Choroid plexus epithelial cell (primary cell): ENCODE data around the gene ELOVL1.

Experiments
- DNase-seq: peaks from one replicate; pipeline ENCODE4 v3.0.0-alpha.2; 2010; ENCODE audit warnings: low read depth
- H3K4me3 ChIP-seq: 2 replicates; pipeline ENCODE4 v1.5.1; 2011; ENCODE audit warnings: low read depth, mild to moderate bottlenecking, control low read depth, low read length, moderate library complexity
- TF ChIP-seq, protein P1 (sequence below): conservative IDR thresholded peaks from 2 replicates; pipeline ENCODE4 v1.5.1; 2011; ENCODE audit warnings: low read depth, mild to moderate bottlenecking, control low read depth, inconsistent platforms, low read length, moderate library complexity

Gene ELOVL1

DNA sequence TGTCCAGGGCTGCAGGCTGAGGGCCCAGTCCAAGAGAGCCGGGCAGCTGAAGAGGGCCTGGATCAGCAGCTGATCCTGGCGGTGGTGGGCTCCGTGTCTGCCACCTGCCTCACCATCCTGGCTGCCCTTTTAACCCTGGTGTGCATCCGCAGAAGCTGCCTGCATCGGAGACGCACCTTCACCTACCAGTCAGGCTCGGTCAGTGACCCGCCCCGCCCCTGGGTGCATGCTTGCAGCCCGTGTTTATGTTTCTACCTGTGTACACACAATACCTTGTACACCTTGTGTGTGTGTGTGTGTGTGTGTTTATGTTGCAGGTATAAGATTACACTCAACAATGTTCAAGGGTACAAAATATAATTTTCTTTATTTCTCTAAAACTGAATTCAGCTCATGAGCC lies 54.0 kb downstream of the ELOVL1 start:
- TF ChIP-seq, protein P1, sequence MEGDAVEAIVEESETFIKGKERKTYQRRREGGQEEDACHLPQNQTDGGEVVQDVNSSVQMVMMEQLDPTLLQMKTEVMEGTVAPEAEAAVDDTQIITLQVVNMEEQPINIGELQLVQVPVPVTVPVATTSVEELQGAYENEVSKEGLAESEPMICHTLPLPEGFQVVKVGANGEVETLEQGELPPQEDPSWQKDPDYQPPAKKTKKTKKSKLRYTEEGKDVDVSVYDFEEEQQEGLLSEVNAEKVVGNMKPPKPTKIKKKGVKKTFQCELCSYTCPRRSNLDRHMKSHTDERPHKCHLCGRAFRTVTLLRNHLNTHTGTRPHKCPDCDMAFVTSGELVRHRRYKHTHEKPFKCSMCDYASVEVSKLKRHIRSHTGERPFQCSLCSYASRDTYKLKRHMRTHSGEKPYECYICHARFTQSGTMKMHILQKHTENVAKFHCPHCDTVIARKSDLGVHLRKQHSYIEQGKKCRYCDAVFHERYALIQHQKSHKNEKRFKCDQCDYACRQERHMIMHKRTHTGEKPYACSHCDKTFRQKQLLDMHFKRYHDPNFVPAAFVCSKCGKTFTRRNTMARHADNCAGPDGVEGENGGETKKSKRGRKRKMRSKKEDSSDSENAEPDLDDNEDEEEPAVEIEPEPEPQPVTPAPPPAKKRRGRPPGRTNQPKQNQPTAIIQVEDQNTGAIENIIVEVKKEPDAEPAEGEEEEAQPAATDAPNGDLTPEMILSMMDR = no peak
- no peak for DNase-seq
- no peak overlapping the region for H3K4me3 ChIP-seq
